ENCODE results near the gene YARS1.

YARS1 gene
- 34.4 to 151 (median 107) reads per million in 18 experiments for total RNA-seq

GRCh38 chr1:32817159-32817814 lies at the start of gene YARS1, which contains the start of gene S100PBP:
TSS of gene YARS1 (minus strand) at chr1:32817358. CDS start at chr1:32817244, 114 bp downstream.
TSS of gene S100PBP (plus strand) at chr1:32817653. CDS start at chr1:32826100, 8,447 bp downstream.
- peak; percentile 98 to 99 for DNase-seq

GRCh38 chr1:32865639-32866405 lies 48.7 kb upstream of the YARS1 start:
- no peak for DNase-seq

GRCh38 chr1:32864375-32865019 lies 47.3 kb upstream of the YARS1 start:
- no peak for DNase-seq

- DNase-seq = no peak
These were observed 46.7 kb upstream of the YARS1 start for GRCh38 chr1:32863881-32864245.

GRCh38 chr1:32863218-32863880 lies 46.2 kb upstream of the YARS1 start:
- peak in 1 of 2 donors; percentile 52 for DNase-seq

- DNase-seq = peak; percentile 26 to 61
These were observed 44.9 kb upstream of the YARS1 start for GRCh38 chr1:32861904-32862695.

- DNase-seq = no peak
These were observed 43.4 kb upstream of the YARS1 start for GRCh38 chr1:32860566-32860965.

GRCh38 chr1:32859915-32860314 lies 42.8 kb upstream of the YARS1 start:
- DNase-seq = no peak

GRCh38 chr1:32858791-32859190 lies 41.6 kb upstream of the YARS1 start:
- DNase-seq = no peak

- DNase-seq = no peak
These were observed 41.0 kb upstream of the YARS1 start for GRCh38 chr1:32858136-32858535.

- no peak for DNase-seq
These were observed 38.9 kb upstream of the YARS1 start for GRCh38 chr1:32855861-32856617.

- DNase-seq = no peak
These were observed 31.4 kb upstream of the YARS1 start for GRCh38 chr1:32848354-32849063.

GRCh38 chr1:32831878-32832277 lies 14.7 kb upstream of the YARS1 start:
- DNase-seq = no peak

GRCh38 chr1:32830092-32830852 lies 13.1 kb upstream of the YARS1 start:
- no peak for DNase-seq

- DNase-seq = peak; percentile 4 to 11
These were observed 11.2 kb upstream of the YARS1 start for GRCh38 chr1:32828341-32828740.

GRCh38 chr1:32825181-32825580 lies 8.0 kb upstream of the YARS1 start:
- DNase-seq = peak; percentile 13 to 58

- no peak for DNase-seq
These were observed 1.8 kb upstream of the YARS1 start for GRCh38 chr1:32818804-32819541.

- DNase-seq = peak; percentile 14 to 37
These were observed 943 bp upstream of the YARS1 start for GRCh38 chr1:32817815-32818786.
